Vagina (tissue), 2 donors: Measurements from ENCODE around the gene TMC5.
A peak's percentile ranks its signal among the peaks of the same experiment; 100 is the strongest.

ENCODE experiments used
- POLR2A ChIP-seq, 2 donors: fragments of 450-650 bp; IDR thresholded peaks; one replicate each; pipeline ENCODE4 v1.6.1; 2017; ENCODE audit warnings: antibody characterized with exemption in 2 of 2, mild to moderate bottlenecking in 2 of 2, moderate library complexity in 2 of 2
- POLR2AphosphoS5 ChIP-seq, 2 donors: sonication (generic); formaldehyde crosslinking; IDR thresholded peaks; one replicate each; pipeline ENCODE4 v1.9.0; 2017; ENCODE audit warnings: antibody characterized with exemption in 2 of 2, mild to moderate bottlenecking in 2 of 2, low read depth in 1 of 2; ENCODE audit not compliant: insufficient read depth in 1 of 2
- TF ChIP-seq, protein P1 (sequence below), 3 experiments: fragments of 450-650 bp in 2 of 3; fragments of 200-600 bp in 1 of 3; sonication (generic) in 1 of 3; IDR thresholded peaks; one replicate each; pipeline ENCODE4 v1.5.1; 2017 to 2019; ENCODE audit warnings: antibody characterized with exemption in 3 of 3, mild to moderate bottlenecking in 2 of 3, moderate library complexity in 2 of 3

DNA sequence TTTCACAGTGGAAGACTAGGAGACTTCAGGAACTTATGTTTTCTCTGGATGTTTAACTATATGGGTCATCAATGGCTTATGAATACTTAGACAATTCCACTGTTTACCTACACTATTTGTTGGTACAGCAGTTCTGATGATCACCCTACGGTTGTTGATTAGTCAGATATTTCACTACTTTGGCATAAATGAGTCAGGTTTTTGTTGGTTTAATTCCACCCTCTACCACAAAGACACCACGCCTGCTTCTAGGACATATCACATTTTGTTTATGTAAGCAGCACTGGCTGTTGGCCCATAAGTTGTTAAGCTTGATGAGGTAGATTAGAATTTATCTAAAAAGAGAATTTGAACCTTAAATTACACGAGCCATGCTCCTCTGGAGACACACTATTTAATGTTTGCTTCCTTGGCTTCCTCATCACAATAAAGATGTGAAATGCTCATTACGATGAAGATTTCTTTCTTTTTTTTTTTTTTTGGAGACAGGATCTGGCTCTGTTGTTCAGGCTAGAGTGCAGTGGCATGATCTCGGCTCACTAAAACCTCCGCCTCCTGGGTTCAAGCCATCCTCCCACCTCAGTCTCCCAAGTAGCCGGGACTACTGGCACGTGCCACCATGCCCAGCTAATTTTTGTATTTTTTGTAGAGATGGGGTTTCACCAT lies 99.9 kb downstream of the TMC5 start:
- TF ChIP-seq POLR2A (IDR thresholded peaks at IDR 0.05) (no peak), POLR2AphosphoS5 (IDR thresholded peaks at IDR 0.05; ENCODE audit: insufficient read depth in 1 of 2, low read depth in 1 of 2) (peak in 1 of 2 donors; percentile 49)
- TF ChIP-seq, protein P1, sequence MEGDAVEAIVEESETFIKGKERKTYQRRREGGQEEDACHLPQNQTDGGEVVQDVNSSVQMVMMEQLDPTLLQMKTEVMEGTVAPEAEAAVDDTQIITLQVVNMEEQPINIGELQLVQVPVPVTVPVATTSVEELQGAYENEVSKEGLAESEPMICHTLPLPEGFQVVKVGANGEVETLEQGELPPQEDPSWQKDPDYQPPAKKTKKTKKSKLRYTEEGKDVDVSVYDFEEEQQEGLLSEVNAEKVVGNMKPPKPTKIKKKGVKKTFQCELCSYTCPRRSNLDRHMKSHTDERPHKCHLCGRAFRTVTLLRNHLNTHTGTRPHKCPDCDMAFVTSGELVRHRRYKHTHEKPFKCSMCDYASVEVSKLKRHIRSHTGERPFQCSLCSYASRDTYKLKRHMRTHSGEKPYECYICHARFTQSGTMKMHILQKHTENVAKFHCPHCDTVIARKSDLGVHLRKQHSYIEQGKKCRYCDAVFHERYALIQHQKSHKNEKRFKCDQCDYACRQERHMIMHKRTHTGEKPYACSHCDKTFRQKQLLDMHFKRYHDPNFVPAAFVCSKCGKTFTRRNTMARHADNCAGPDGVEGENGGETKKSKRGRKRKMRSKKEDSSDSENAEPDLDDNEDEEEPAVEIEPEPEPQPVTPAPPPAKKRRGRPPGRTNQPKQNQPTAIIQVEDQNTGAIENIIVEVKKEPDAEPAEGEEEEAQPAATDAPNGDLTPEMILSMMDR (IDR thresholded peaks at IDR 0.05), result no peak
